ENCODE measurements around the gene MAIP1. TPM values are rescaled to one million over a fixed set of nuclear protein-coding genes. Genes with fewer than 3 reads are reported as not detected.

MAIP1 gene
- total and polyA plus RNA-seq, 2 donors (not counting 3 experiments of a cell fraction or from before 2014, with no cell fraction given): 12.0 to 17.7 TPM

- Histone ChIP-seq H2AFZ (ENCODE audit: low read depth, low read length) (no peak overlapping the region), H3K9me1 (replicated peaks; ENCODE audit: control insufficient read depth, extremely low read depth, insufficient read depth, low read length) (no peaks in the 10 kb centered on the region), H4K20me1 (replicated peaks; ENCODE audit: control insufficient read depth, extremely low read depth, insufficient read depth, low read length) (no peaks in the 10 kb centered on the region), H3K79me2 (ENCODE audit: control insufficient read depth, insufficient read depth, low read length) (peaks cover 65% of the 10 kb centered on the region), H3K4me3 (replicated peaks in 1 of 3; ENCODE audit: insufficient read depth in 1 of 3, low read depth in 1 of 3, low read length in 3 of 3) (no peak overlapping the region), H3K9ac (replicated peaks; ENCODE audit: extremely low read depth, insufficient read depth, low read length) (no peak overlapping the region), H3K36me3 (ENCODE audit: control insufficient read depth in 2 of 2, extremely low read depth in 1 of 2, insufficient read depth in 2 of 2, low read length in 2 of 2) (peaks cover 2 to 3% of the 10 kb centered on the region in 2 experiments), H3K9me3 (replicated peaks; ENCODE audit: control insufficient read depth, insufficient read depth, low read length) (no peaks in the 10 kb centered on the region), H3K27ac (ENCODE audit: insufficient read depth, low read depth, low read length) (no peak overlapping the region), H3K27me3 (ENCODE audit: control insufficient read depth in 2 of 2, insufficient read depth in 2 of 2, low read length in 2 of 2) (no peaks in the 10 kb centered on the region), H3K4me1 (ENCODE audit: control insufficient read depth, extremely low read depth, insufficient read depth, low read length) (no peaks in the 10 kb centered on the region), H3K4me2 (ENCODE audit: insufficient read depth, low read length) (no peak overlapping the region)
- no peak for FAIRE-seq
- no peak for DNase-seq (ENCODE audit: low read depth, low spot score)
- TF ChIP-seq JUN (IDR thresholded peaks at IDR 0.05; ENCODE audit: borderline replicate concordance, insufficient read depth, insufficient read length, low read depth) (peak; percentile 6), EZH2 (IDR thresholded peaks at IDR 0.05; ENCODE audit: borderline replicate concordance, low read depth, low read length, severe bottlenecking) (no peak)
- CTCF ChIA-PET: no interaction called here
- intact Hi-C loops (cut with micrococcal nuclease): loop anchor here (1.0 kb wide), 1 partner anchor 10 kb away; no protein-coding TSS in a partner anchor
- dilution Hi-C loops (cut with MboI; ENCODE audit: extremely low pct_ligation_motif_present, low sequenced_read_pairs): no loop called here
- POLR2A ChIA-PET: no interaction called here
- BruUV-seq (replicated peaks): no TSS peak
These were observed 31.5 kb upstream of the MAIP1 start for GRCh38 chr2:199923924-199924323.

GRCh38 chr2:199926806-199927205 lies 28.6 kb upstream of the MAIP1 start:
- TF ChIP-seq EZH2 (IDR thresholded peaks at IDR 0.05; ENCODE audit: borderline replicate concordance, low read depth, low read length, severe bottlenecking): no peak
- TF ChIP-seq POLR2AphosphoS5 (IDR thresholded peaks at IDR 0.05; ENCODE audit: insufficient read depth, low read depth, low read length): no peak
- no peak for TF ChIP-seq GATA2 (IDR thresholded peaks at IDR 0.05; ENCODE audit: insufficient read depth, insufficient read length, low read depth, low read length)
- no peak for TF ChIP-seq MYC (IDR thresholded peaks at IDR 0.05; ENCODE audit: low read depth, low read length)
- TF ChIP-seq CTCF (IDR thresholded peaks at IDR 0.05; ENCODE audit: extremely low read depth in 1 of 2, insufficient read depth in 1 of 2, low read depth in 1 of 2, low read length in 2 of 2): no peak
- TF ChIP-seq JUN (IDR thresholded peaks at IDR 0.05; ENCODE audit: borderline replicate concordance, insufficient read depth, insufficient read length, low read depth): no peak
- TF ChIP-seq MAX (IDR thresholded peaks at IDR 0.05; ENCODE audit: insufficient read depth, insufficient read length): no peak
- TF ChIP-seq FOS (IDR thresholded peaks at IDR 0.05; ENCODE audit: borderline replicate concordance, insufficient read depth, low read length): no peak
- TF ChIP-seq POLR2A (IDR thresholded peaks at IDR 0.05; ENCODE audit: low read depth, low read length): no peak
- FAIRE-seq: no peak
- dilution Hi-C loops (cut with MboI; ENCODE audit: extremely low pct_ligation_motif_present, low sequenced_read_pairs): no loop called here

More at GRCh38 chr2:199926806-199927205, 28.6 kb upstream of the MAIP1 start:
- no peak for DNase-seq (ENCODE audit: low read depth, low spot score)
- peaks cover 41% of the 10 kb centered on the region for H3K79me2 ChIP-seq (ENCODE audit: control insufficient read depth, insufficient read depth, low read length)
- ChIA-PET CTCF (interaction anchor here (0.9 kb wide), 1 partner anchor 14 kb away, joined by 6 read pairs; no protein-coding TSS in a partner anchor), POLR2A (no interaction called here)
- peaks cover 2 to 4% of the 10 kb centered on the region in 2 experiments for H3K36me3 ChIP-seq (ENCODE audit: control insufficient read depth in 2 of 2, extremely low read depth in 1 of 2, insufficient read depth in 2 of 2, low read length in 2 of 2)
- no TSS peak for BruUV-seq (replicated peaks)
- no peaks in the 10 kb centered on the region for H3K4me1 ChIP-seq (ENCODE audit: control insufficient read depth, extremely low read depth, insufficient read depth, low read length)
- H3K27me3 ChIP-seq (ENCODE audit: control insufficient read depth in 2 of 2, insufficient read depth in 2 of 2, low read length in 2 of 2): no peaks in the 10 kb centered on the region
- intact Hi-C loops (cut with micrococcal nuclease): no loop called here
- no peak overlapping the region for H2AFZ ChIP-seq (ENCODE audit: low read depth, low read length)
- H3K9ac ChIP-seq (replicated peaks; ENCODE audit: extremely low read depth, insufficient read depth, low read length): no peak overlapping the region
- no peak overlapping the region for H3K4me3 ChIP-seq (replicated peaks in 1 of 3; ENCODE audit: insufficient read depth in 1 of 3, low read depth in 1 of 3, low read length in 3 of 3)
- no peaks in the 10 kb centered on the region for H4K20me1 ChIP-seq (replicated peaks; ENCODE audit: control insufficient read depth, extremely low read depth, insufficient read depth, low read length)
- no peak overlapping the region for H3K27ac ChIP-seq (ENCODE audit: insufficient read depth, low read depth, low read length)
- H3K4me2 ChIP-seq (ENCODE audit: insufficient read depth, low read length): no peak overlapping the region
- H3K9me3 ChIP-seq (replicated peaks; ENCODE audit: control insufficient read depth, insufficient read depth, low read length): no peaks in the 10 kb centered on the region
- no peaks in the 10 kb centered on the region for H3K9me1 ChIP-seq (replicated peaks; ENCODE audit: control insufficient read depth, extremely low read depth, insufficient read depth, low read length)

All from endothelial cell of umbilical vein (primary cell).